Testis (tissue), 5 donors: ENCODE measurements around the gene CIART. TPM values are rescaled to one million over a fixed set of nuclear protein-coding genes. Genes with fewer than 3 reads are reported as not detected.
"Not testable (repeated sequence)": the region's sequence is repeated elsewhere in the genome, so short reads cannot be mapped to it uniquely, and the experiment has no call there.

ENCODE experiments used
- DNase-seq: peaks from one replicate; pipeline ENCODE4 v3.0.0-alpha.2; 2019
- H3K27ac ChIP-seq, 2 donors: fragments of 200-600 bp; sonication (generic); one replicate each; pipeline ENCODE4 v1.5.1; 2019
- H3K27me3 ChIP-seq: fragments of 200-600 bp; sonication (generic); one replicate; pipeline ENCODE4 v1.5.1; 2019
- H3K36me3 ChIP-seq: fragments of 200-600 bp; sonication (generic); one replicate; pipeline ENCODE4 v1.5.1; 2017; ENCODE audit warnings: low read depth; ENCODE audit errors: missing control alignments
- H3K4me1 ChIP-seq: fragments of 200-600 bp; sonication (generic); one replicate; pipeline ENCODE4 v1.5.1; 2019
- H3K4me3 ChIP-seq, 2 donors: fragments of 200-600 bp; sonication (generic); one replicate each; pipeline ENCODE4 v1.5.1; 2017 to 2019
- H3K9me3 ChIP-seq: fragments of 200-600 bp; sonication (generic); one replicate; pipeline ENCODE4 v1.5.1; 2017
- CTCF ChIP-seq, 3 experiments: fragments of 450-650 bp in 2 of 3; fragments of 200-600 bp in 1 of 3; sonication (generic) in 1 of 3; IDR thresholded peaks; one replicate each; pipeline ENCODE4 v1.5.1; 2016 to 2019; ENCODE audit warnings: antibody characterized with exemption in 3 of 3, mild to moderate bottlenecking in 2 of 3, moderate library complexity in 1 of 3
- POLR2A ChIP-seq: fragments of 450-650 bp; IDR thresholded peaks from one replicate; pipeline ENCODE4 v1.6.1; 2017; ENCODE audit warnings: antibody characterized with exemption, mild to moderate bottlenecking, moderate library complexity
- WGBS, 2 donors: methylation state at CpG; one replicate each; pipeline ENCODE4 v1.1.5; 2018; 5-methylcytosine and 5-hydroxymethylcytosine counted together
- intact Hi-C: fragments of 100-400 bp; cut with DNase I; formaldehyde crosslinking; loops from one replicate; pipeline ENCODE4 v1.15.1; 2023; ENCODE audit warnings: low total_unique reads
- long read RNA-seq, 2 donors: transcript quantifications; one replicate each; lab custom pipeline, GENCODE V29; 2026
- polyA plus RNA-seq: library from polyadenylated mRNA; stranded (reverse); fragments of 350-450 nt; fragmentation: Illumina TruSeq; extraction: RNeasy Lipid Tissue Mini Kit (QIAGEN cat#74804); gene quantifications from one replicate; pipeline ENCODE4 v1.2.3, GENCODE V29; 2014; ENCODE audit warnings: low read depth, low replicate concordance; ENCODE audit not compliant: insufficient read depth
- total RNA-seq, 2 donors: library from RNA; depleted of rRNA; stranded (reverse); fragments of >200 nt; gene quantifications; one replicate each; pipeline ENCODE4 v1.2.3, GENCODE V29; 2016

Gene CIART
- total RNA-seq = 10 to 100 TPM; 10.3 to 10.6 TPM
- 11.8 TPM for polyA plus RNA-seq
- long read RNA-seq, donor 1, partial matches to known transcripts = 0 of 7 reads
- long read RNA-seq, donor 1, other reads (novel, unspliced or antisense) = 0 of 7 reads
- long read RNA-seq, donor 2, partial matches to known transcripts = 0 of 5 reads
- long read RNA-seq, donor 2, other reads (novel, unspliced or antisense) = 0 of 5 reads

- no peaks in the 10 kb centered on the region for H3K27me3 ChIP-seq
- peaks cover 15% of the 10 kb centered on the region for H3K4me1 ChIP-seq
- DNase-seq = peak; percentile 99
- intact Hi-C loops = no loop called here
- no peaks in the 10 kb centered on the region for H3K9me3 ChIP-seq
- 1% methylated on average over 44 to 46 of the region's 46 CpGs for WGBS, 2 donors
- H3K36me3 ChIP-seq = no peaks in the 10 kb centered on the region
- H3K4me3 ChIP-seq = peak within 1 kb of the TSS; percentile 60 to 65
- TF ChIP-seq CTCF (IDR thresholded peaks at IDR 0.05) = no peak
- no peak for TF ChIP-seq POLR2A
- peak within 1 kb of the TSS; percentile 89 to 94 for H3K27ac ChIP-seq
Measured at GRCh38 chr1:150281758-150282557, at the start of gene CIART. Gene CIART, plus strand, starts transcription at chr1:150282554. Its CDS starts 714 bp downstream, at chr1:150283268.

- H3K4me3 ChIP-seq, DNase-seq, H3K4me1 ChIP-seq, H3K9me3 ChIP-seq, intact Hi-C loops, H3K36me3 ChIP-seq, H3K27me3 ChIP-seq: not testable (repeated sequence)
- 76 to 78% methylated on average over 10 of the region's 10 CpGs for WGBS, 2 donors
- peak overlapping the region in 1 of 2 donors; percentile 96 for H3K27ac ChIP-seq
Measured at GRCh38 chr1:150232921-150233320, 49.4 kb upstream of the CIART start.

- WGBS, 2 donors = 4 to 7% methylated on average over 15 of the region's 15 CpGs
- intact Hi-C loops = no loop called here
- DNase-seq = no peak
- Histone ChIP-seq H3K36me3 (no peaks in the 10 kb centered on the region), H3K27ac (peak overlapping the region; percentile 96 to 98), H3K4me3 (peak overlapping the region; percentile 62 to 98), H3K4me1 (peaks cover 10% of the 10 kb centered on the region), H3K27me3 (no peaks in the 10 kb centered on the region), H3K9me3 (no peaks in the 10 kb centered on the region)
- TF ChIP-seq POLR2A (no peak), CTCF (IDR thresholded peaks at IDR 0.05) (no peak)
Measured at GRCh38 chr1:150233359-150234308, 48.7 kb upstream of the CIART start.

- Histone ChIP-seq H3K27ac (peak overlapping the region; percentile 96 to 98), H3K4me3 (peak overlapping the region; percentile 62 to 98), H3K27me3 (no peaks in the 10 kb centered on the region), H3K4me1 (peaks cover 10% of the 10 kb centered on the region), H3K36me3 (no peaks in the 10 kb centered on the region), H3K9me3 (no peaks in the 10 kb centered on the region)
- intact Hi-C loops = no loop called here
- no peak for DNase-seq
- TF ChIP-seq POLR2A = no peak
- no peak for TF ChIP-seq CTCF (IDR thresholded peaks at IDR 0.05)
- WGBS, 2 donors = 0 to 1% methylated on average over 9 of the region's 9 CpGs
Measured at GRCh38 chr1:150234309-150234565, 48.1 kb upstream of the CIART start.
